Transverse colon (tissue), 4 donors: Measurements from ENCODE around the gene KRT37.

ENCODE experiments used
- CTCF ChIP-seq, 5 experiments: fragments of 200-600 bp in 3 of 5; fragments of 450-650 bp in 2 of 5; sonication (generic) in 3 of 5; IDR thresholded peaks; 1 replicate in 2 of 5; 2 replicates in 3 of 5; pipeline ENCODE4 v1.5.1; 2016 to 2017; ENCODE audit warnings: antibody characterized with exemption in 5 of 5, inconsistent platforms in 3 of 5, mild to moderate bottlenecking in 2 of 5, moderate library complexity in 1 of 5
- POLR2A ChIP-seq: fragments of 450-650 bp; IDR thresholded peaks from one replicate; pipeline ENCODE4 v1.6.1; 2016; ENCODE audit warnings: antibody characterized with exemption, mild to moderate bottlenecking, moderate library complexity
- POLR2AphosphoS5 ChIP-seq, 3 donors: sonication (generic); formaldehyde crosslinking; IDR thresholded peaks; one replicate each; pipeline ENCODE4 v1.6.1; 2016; ENCODE audit warnings: antibody characterized with exemption in 3 of 3

DNA sequence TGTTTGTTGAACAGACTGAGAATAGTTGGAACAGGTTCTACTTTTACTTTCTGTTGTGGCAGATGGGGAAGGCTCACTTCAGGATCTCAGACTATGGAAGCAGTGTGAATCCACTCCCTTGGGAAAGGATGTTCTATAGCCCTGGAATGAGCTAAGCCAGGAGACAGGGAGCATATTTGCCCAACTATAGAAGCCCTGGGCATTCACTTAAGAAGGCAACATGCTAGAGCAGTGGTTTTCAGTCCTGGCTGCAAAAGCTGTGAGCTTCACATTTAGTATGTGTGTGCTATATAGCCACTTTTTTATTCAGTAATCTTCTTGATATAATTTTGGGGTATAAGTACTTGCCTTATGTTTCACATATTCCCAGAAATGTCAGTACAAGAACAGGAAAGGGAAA lies 44.0 kb upstream of the KRT37 start:
- TF ChIP-seq CTCF (IDR thresholded peaks at IDR 0.05) (no peak), POLR2AphosphoS5 (IDR thresholded peaks at IDR 0.05) (no peak), POLR2A (no peak)
